Natural killer cell treated with Interleukin-12 subunit alpha and Interleukin-12 subunit beta and Interleukin-15 and Interleukin-18, amount 100 ng/mL, for 72 hours (primary cell): Measurements from ENCODE around the gene FUS. TPM values are rescaled to one million over a fixed set of nuclear protein-coding genes. Genes with fewer than 3 reads are reported as not detected.
"Not testable (repeated sequence)": the region's sequence is repeated elsewhere in the genome, so short reads cannot be mapped to it uniquely, and the experiment has no call there.

Source experiments
- ATAC-seq, 2 donors: fragments of 150-1000 bp; cut with Tn5 transposase in 1 of 2; sonication (Bioruptor Pico), chemical (Tn5 transposase) in 1 of 2; 2 replicates each; pipeline ENCODE4 v1.10.0; 2021
- DNase-seq: peaks from one replicate; pipeline ENCODE4 v3.0.0; 2022; ENCODE audit warnings: low spot score
- H3K27ac Mint-ChIP-seq, 2 donors: 1 replicate in 1 of 2; 2 replicates in 1 of 2; pipeline ENCODE4 v1.8.0; 2022; ENCODE audit warnings: mixed read lengths in 2 of 2, mild to moderate bottlenecking in 1 of 2, moderate library complexity in 1 of 2
- H3K27me3 Mint-ChIP-seq, 2 donors: 1 replicate in 1 of 2; 2 replicates in 1 of 2; pipeline ENCODE4 v1.8.0; 2022; ENCODE audit warnings: mixed read lengths in 2 of 2
- H3K36me3 Mint-ChIP-seq: one replicate; pipeline ENCODE4 v1.8.0; 2022; ENCODE audit warnings: mixed read lengths
- H3K4me1 Mint-ChIP-seq, 2 donors: 1 replicate in 1 of 2; 2 replicates in 1 of 2; pipeline ENCODE4 v1.8.0; 2022; ENCODE audit warnings: low read depth in 2 of 2, mixed read lengths in 2 of 2, mild to moderate bottlenecking in 1 of 2
- H3K4me3 Mint-ChIP-seq: one replicate; pipeline ENCODE4 v1.8.0; 2022; ENCODE audit warnings: mixed read lengths
- H3K9me3 Mint-ChIP-seq: 2 replicates; pipeline ENCODE4 v1.8.0; 2022; ENCODE audit warnings: mixed read lengths
- total RNA-seq, 2 donors: library from RNA; stranded (reverse); gene quantifications; one replicate each; pipeline ENCODE4 v1.2.3, GENCODE V29; 2022

The FUS gene
- total RNA-seq, 2 donors from 2014 or later: 625 to 840 TPM

- Mint-ChIP-seq H3K4me1 (peaks cover 6 to 10% of the 10 kb centered on the region in 2 donors), H3K36me3 (no peaks in the 10 kb centered on the region), H3K4me3 (no peak overlapping the region), H3K9me3 (no peaks in the 10 kb centered on the region), H3K27ac (no peak overlapping the region), H3K27me3 (no peaks in the 10 kb centered on the region)
- ATAC-seq (no peak), DNase-seq (peak; percentile 44)
These were observed 41.0 kb upstream of the FUS start for GRCh38 chr16:31138621-31139578.

- not testable (repeated sequence) for H3K4me3 Mint-ChIP-seq, H3K27me3 Mint-ChIP-seq, ATAC-seq, DNase-seq, H3K9me3 Mint-ChIP-seq, H3K36me3 Mint-ChIP-seq
- peaks cover 9 to 13% of the 10 kb centered on the region in 2 donors for H3K4me1 Mint-ChIP-seq
- peak overlapping the region in 1 of 2 donors; percentile 73 for H3K27ac Mint-ChIP-seq
These were observed 38.9 kb upstream of the FUS start for GRCh38 chr16:31141071-31141469.

GRCh38 chr16:31141489-31142108, 38.3 kb upstream of the FUS start:
- Mint-ChIP-seq H3K9me3 (no peaks in the 10 kb centered on the region), H3K27me3 (no peaks in the 10 kb centered on the region), H3K4me3 (peak overlapping the region; percentile 73), H3K36me3 (no peaks in the 10 kb centered on the region), H3K4me1 (peaks cover 9 to 13% of the 10 kb centered on the region in 2 donors), H3K27ac (peak overlapping the region; percentile 73 to 86)
- ATAC-seq (no peak), DNase-seq (no peak)

- Mint-ChIP-seq H3K4me3 (peak overlapping the region; percentile 73), H3K27me3 (no peaks in the 10 kb centered on the region), H3K9me3 (no peaks in the 10 kb centered on the region), H3K27ac (peak overlapping the region; percentile 73 to 86), H3K4me1 (peaks cover 9 to 13% of the 10 kb centered on the region in 2 donors), H3K36me3 (no peaks in the 10 kb centered on the region)
- DNase-seq (peak; percentile 99), ATAC-seq (peak; percentile 97 to 98)
These were observed 37.6 kb upstream of the FUS start for GRCh38 chr16:31142109-31143010.

GRCh38 chr16:31143011-31143693, 36.8 kb upstream of the FUS start:
- peak overlapping the region; percentile 50 to 72 for H3K27ac Mint-ChIP-seq
- peak overlapping the region; percentile 52 for H3K4me3 Mint-ChIP-seq

GRCh38 chr16:31143694-31144148, 36.2 kb upstream of the FUS start:
- H3K4me1 Mint-ChIP-seq: peaks cover 9 to 13% of the 10 kb centered on the region in 2 donors
- DNase-seq (no peak), ATAC-seq (no peak)
- peaks cover 0 to 5% of the 10 kb centered on the region in 2 donors for H3K27me3 Mint-ChIP-seq
- peak overlapping the region; percentile 50 to 72 for H3K27ac Mint-ChIP-seq
- peak overlapping the region; percentile 52 for H3K4me3 Mint-ChIP-seq
- no peaks in the 10 kb centered on the region for H3K36me3 Mint-ChIP-seq
- H3K9me3 Mint-ChIP-seq: no peaks in the 10 kb centered on the region

More at GRCh38 chr16:31143011-31143693, 36.8 kb upstream of the FUS start:
- no peak for DNase-seq
- Mint-ChIP-seq H3K9me3 (no peaks in the 10 kb centered on the region), H3K4me1 (peaks cover 9 to 13% of the 10 kb centered on the region in 2 donors), H3K36me3 (no peaks in the 10 kb centered on the region), H3K27me3 (peaks cover 0 to 5% of the 10 kb centered on the region in 2 donors)
- ATAC-seq: no peak

- H3K4me3 Mint-ChIP-seq: peak overlapping the region; percentile 52
- not testable (repeated sequence) for DNase-seq, H3K27me3 Mint-ChIP-seq, ATAC-seq, H3K36me3 Mint-ChIP-seq, H3K9me3 Mint-ChIP-seq
- peaks cover 9 to 13% of the 10 kb centered on the region in 2 donors for H3K4me1 Mint-ChIP-seq
- peak overlapping the region in 1 of 2 donors; percentile 50 for H3K27ac Mint-ChIP-seq
These were observed 35.5 kb upstream of the FUS start for GRCh38 chr16:31144418-31144817.

GRCh38 chr16:31145398-31145990, 34.4 kb upstream of the FUS start:
- no peak for ATAC-seq
- peaks cover 0 to 7% of the 10 kb centered on the region in 2 donors for H3K27me3 Mint-ChIP-seq

GRCh38 chr16:31147574-31147973, 32.4 kb upstream of the FUS start:
- H3K4me1 Mint-ChIP-seq: peaks cover 5 to 7% of the 10 kb centered on the region in 2 donors
- H3K27ac Mint-ChIP-seq: no peak overlapping the region
- ATAC-seq (no peak), DNase-seq (no peak)
- H3K4me3 Mint-ChIP-seq: no peak overlapping the region
- peaks cover 0 to 7% of the 10 kb centered on the region in 2 donors for H3K27me3 Mint-ChIP-seq
- no peaks in the 10 kb centered on the region for H3K36me3 Mint-ChIP-seq
- no peaks in the 10 kb centered on the region for H3K9me3 Mint-ChIP-seq

More at GRCh38 chr16:31145398-31145990, 34.4 kb upstream of the FUS start:
- Mint-ChIP-seq H3K9me3 (no peaks in the 10 kb centered on the region), H3K27ac (peak overlapping the region in 1 of 2 donors; percentile 16), H3K4me3 (no peak overlapping the region), H3K4me1 (peaks cover 9 to 13% of the 10 kb centered on the region in 2 donors), H3K36me3 (no peaks in the 10 kb centered on the region)
- no peak for DNase-seq

- Mint-ChIP-seq H3K36me3 (no peaks in the 10 kb centered on the region), H3K27ac (no peak overlapping the region), H3K9me3 (no peaks in the 10 kb centered on the region), H3K4me1 (peaks cover 5 to 7% of the 10 kb centered on the region in 2 donors), H3K4me3 (no peak overlapping the region), H3K27me3 (peaks cover 0 to 7% of the 10 kb centered on the region in 2 donors)
- no peak for DNase-seq
- peak in 1 of 2 donors; percentile 40 for ATAC-seq
These were observed 31.6 kb upstream of the FUS start for GRCh38 chr16:31148281-31148728.

- ATAC-seq (no peak), DNase-seq (no peak)
- H3K9me3 Mint-ChIP-seq: no peaks in the 10 kb centered on the region
- H3K27ac Mint-ChIP-seq: no peak overlapping the region
- H3K4me3 Mint-ChIP-seq: no peak overlapping the region
- peaks cover 0 to 7% of the 10 kb centered on the region in 2 donors for H3K27me3 Mint-ChIP-seq
- H3K4me1 Mint-ChIP-seq: peaks cover 2 to 3% of the 10 kb centered on the region in 2 donors
- no peaks in the 10 kb centered on the region for H3K36me3 Mint-ChIP-seq
These were observed 31.0 kb upstream of the FUS start for GRCh38 chr16:31148896-31149295.

GRCh38 chr16:31149332-31149731, 30.6 kb upstream of the FUS start:
- Mint-ChIP-seq H3K4me3 (no peak overlapping the region), H3K9me3 (no peaks in the 10 kb centered on the region), H3K27me3 (peaks cover 0 to 7% of the 10 kb centered on the region in 2 donors), H3K27ac (no peak overlapping the region), H3K4me1 (no peaks in the 10 kb centered on the region), H3K36me3 (no peaks in the 10 kb centered on the region)
- ATAC-seq: no peak
- no peak for DNase-seq
